K562 treated with DMSO at 1 percent for 24 hours (cell line): ENCODE data around the gene IER2. TPM values are rescaled to one million over a fixed set of nuclear protein-coding genes. Genes with fewer than 3 reads are reported as not detected.

Experiments
- total RNA-seq: library from RNA; unstranded; fragments of 300-600 nt; gene quantifications from 2 replicates; pipeline ENCODE4 v1.2.3, GENCODE V29; 2022; ENCODE audit warnings: low read depth; ENCODE audit not compliant: insufficient read depth

IER2 gene, protein sequence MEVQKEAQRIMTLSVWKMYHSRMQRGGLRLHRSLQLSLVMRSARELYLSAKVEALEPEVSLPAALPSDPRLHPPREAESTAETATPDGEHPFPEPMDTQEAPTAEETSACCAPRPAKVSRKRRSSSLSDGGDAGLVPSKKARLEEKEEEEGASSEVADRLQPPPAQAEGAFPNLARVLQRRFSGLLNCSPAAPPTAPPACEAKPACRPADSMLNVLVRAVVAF
- 248 and 282 TPM in 2 replicates for total RNA-seq

DNA sequence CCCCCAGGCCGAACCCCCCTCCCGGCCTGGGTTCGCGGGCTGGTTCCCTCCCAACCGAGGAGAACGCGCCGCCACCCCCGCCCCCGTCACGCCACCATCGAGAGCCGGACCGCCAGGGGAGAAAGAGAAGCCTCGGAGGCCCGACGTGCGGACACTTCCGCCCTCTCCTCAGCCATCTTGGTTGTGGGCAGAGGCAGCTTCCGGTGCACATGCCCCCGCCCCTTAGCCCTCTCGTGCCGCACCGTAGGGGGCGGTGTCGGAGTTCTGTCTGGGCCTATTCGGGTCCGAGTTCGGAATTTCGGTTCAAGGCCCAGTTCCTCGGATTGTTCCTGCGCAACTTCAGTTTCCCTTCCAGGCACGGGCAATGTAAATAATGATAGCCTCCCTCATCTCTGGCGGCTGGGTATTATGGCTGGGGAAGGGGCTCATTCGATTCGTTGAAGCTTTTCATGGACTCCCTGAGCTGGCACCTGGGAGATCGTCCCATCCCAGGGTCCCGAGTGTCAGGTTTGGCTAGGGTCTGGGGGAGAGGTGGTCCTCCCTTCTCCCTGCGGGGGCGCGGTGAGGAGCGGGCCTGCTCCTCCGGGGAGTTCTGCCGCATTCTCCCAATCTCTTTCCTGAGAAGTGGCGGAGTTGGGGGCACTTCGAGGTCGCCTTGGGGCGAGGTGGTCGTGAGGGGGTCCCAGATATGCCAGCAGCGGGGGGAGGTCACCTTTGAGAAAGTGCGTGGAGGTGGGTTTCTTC, at the start of gene IER2, which contains the start of gene STX10:
IER2 (plus strand) TSS at position 225 of the 744 bp plus-strand sequence. CDS start 2,776 bp downstream, outside the sequence.
STX10 (minus strand) TSS at position 189 of the 744 bp plus-strand sequence. CDS start 202 bp downstream, outside the sequence.

DNA sequence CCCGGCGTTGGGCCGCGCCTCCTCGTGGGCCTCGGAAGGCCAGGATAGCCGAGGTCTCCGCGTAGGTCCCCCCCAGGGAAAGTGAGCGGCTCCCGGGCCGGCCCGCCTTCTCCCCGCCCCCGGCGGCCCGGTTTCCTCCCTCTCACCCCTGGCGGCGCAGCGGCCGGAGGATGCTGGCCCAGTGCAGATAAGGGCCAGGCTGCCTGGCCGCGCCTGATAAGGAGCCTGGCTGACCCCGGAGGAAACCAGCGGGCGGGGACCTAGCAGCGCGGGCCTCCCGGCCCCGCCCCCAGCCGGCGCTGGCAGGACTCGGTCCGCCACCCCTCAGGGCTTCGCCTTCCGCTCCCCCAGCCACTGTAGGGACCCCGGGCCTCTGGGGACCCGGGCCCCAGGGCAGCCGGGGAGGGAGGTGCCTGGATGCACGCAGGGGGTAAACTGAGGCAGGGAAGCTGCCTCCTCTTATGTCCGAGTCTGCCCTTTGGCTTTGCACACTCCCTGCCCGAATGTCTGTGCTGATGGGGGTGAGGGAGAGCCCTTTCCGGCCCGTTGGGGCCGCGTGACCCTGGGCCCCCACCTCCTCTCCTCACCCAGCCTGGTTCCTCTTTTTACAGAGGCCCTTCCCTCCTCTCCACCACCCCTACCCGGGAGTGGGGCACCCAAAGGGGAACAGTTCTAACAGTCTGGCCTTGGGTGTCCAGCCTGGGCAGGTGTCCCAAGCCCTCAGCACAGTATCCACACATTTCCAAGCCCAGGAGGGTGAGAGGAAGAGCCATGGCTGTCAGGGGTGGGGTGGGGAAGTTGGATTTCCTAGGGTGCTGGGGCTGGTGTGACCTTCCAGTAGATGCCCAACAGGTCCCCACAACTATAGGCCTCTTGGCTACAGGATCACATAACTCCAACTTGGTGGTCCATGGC, 47.3 kb upstream of the IER2 start, which contains the start of gene LYL1:
LYL1 (minus strand) TSS at position 193 of the 915 bp plus-strand sequence. CDS start 1,687 bp downstream, outside the sequence.

DNA sequence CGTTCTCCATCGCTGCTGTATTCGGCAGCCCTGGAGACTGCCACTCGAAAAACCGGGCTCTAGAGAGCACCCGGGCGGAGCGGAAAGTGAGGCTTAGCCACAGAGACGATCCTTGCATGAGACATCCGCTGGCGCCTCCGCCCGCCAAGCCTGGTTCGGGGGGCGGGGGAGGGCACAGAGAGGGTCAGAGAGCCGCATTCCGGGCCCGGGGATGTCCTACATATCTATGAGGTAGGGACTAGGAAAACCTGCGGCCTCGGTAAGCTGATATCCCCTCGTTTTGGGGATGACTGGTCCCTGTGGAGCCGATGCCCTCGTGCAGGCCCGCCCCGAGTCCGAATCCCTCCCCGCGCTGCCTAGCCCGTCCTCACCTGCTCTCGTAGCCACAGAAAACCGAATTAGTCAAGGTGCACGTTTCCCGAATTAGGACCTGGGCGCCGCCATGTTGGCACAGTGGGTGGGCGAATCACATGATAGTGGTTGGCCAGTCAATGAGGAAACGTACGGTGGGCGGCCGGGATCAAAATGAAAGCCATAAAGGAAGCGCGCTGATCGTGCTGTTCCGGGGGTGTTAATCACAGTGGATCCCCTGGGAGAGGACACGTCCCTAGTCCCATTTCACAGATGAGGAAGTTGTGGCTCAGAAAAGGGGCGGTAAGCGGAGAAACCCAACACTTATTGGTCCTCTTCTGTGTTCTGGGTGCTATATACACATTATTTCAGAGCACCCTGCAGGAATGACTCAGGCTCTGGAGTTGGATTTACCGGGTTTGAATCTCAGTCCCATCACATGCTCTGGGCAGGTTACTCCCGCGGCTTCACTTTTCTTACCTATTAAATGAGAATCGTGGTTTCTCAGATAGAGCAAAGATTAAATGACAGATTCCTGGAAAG, 33.7 kb upstream of the IER2 start, which contains the start of gene TRMT1:
TRMT1 (minus strand) TSS at position 459 of the 894 bp plus-strand sequence; CDS start at position 118, 341 bp downstream.

DNA sequence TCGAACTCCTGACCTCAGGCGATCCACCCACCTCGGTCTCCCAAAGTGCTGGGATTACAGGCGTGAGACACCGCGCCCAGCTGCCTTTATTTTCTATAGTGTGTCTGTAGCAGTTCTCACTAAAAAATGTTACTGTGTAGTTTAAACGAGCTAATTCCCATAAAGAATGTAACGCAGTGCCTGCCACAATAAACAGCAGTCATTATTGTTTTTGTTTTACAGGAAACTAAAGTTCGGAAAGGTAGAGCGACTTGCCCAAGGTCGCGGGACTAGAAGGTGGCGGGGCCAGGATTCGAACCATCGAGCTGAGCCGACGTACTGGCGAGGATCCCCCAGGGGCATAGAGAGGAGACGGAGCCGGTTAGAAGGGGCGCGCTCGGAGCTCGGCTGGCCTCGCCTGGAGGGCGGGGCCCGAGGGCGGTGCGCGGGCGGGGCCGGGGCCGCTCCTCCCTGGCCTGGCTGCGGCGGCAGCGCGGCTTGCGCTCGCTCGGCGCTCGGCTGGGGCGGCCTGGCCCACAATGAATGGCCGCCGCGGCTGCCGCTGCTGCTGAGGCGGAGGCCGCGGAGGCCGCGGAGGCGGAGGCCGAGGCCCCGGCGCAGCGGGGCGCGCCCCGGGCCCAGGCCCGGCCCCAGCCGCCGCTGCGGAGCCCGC, 32.3 kb upstream of the IER2 start, which contains the start of gene NACC1:
NACC1 (plus strand) TSS at position 493 of the 652 bp plus-strand sequence. CDS start 16,944 bp downstream, outside the sequence.

Other genes starting within 250 kb of the IER2 start
- gene SYCE2, start 231.1 kb upstream of the IER2 start, total RNA-seq, result 2.3 and 5.5 TPM in 2 replicates
- 148 and 157 TPM in 2 replicates for gene FARSA, start 216.7 kb upstream of the IER2 start, total RNA-seq
- gene CALR, start 211.8 kb upstream of the IER2 start, total RNA-seq, result 582 and 601 TPM in 2 replicates
- 158 and 166 TPM in 2 replicates for gene RAD23A, start 204.5 kb upstream of the IER2 start, total RNA-seq
- gene GADD45GIP1, start 193.2 kb upstream of the IER2 start, total RNA-seq, result 44.0 and 48.0 TPM in 2 replicates
- 0.14 TPM in 1 of 2 replicates, not detected in the other for gene DAND5, start 180.8 kb upstream of the IER2 start, total RNA-seq
- 10.2 and 12.0 TPM in 2 replicates for gene NFIX, start 154.9 kb upstream of the IER2 start, total RNA-seq
- 418 and 505 TPM in 2 replicates for gene LYL1, start 47.6 kb upstream of the IER2 start, total RNA-seq
- 34.6 and 35.4 TPM in 2 replicates for gene TRMT1, start 33.7 kb upstream of the IER2 start, total RNA-seq
- gene NACC1, start 32.1 kb upstream of the IER2 start, total RNA-seq, result 59.9 and 65.7 TPM in 2 replicates
- 109 and 110 TPM in 2 replicates for gene STX10, start within 50 bp of the IER2 start, total RNA-seq